ENCODE data around the gene HS6ST2. TPM values are rescaled to one million over a fixed set of nuclear protein-coding genes. Genes with fewer than 3 reads are reported as not detected.

Gene HS6ST2
- total RNA-seq, 3 donors from 2014 or later = 0.32 to 1.3 (median 1.2) TPM

DNA sequence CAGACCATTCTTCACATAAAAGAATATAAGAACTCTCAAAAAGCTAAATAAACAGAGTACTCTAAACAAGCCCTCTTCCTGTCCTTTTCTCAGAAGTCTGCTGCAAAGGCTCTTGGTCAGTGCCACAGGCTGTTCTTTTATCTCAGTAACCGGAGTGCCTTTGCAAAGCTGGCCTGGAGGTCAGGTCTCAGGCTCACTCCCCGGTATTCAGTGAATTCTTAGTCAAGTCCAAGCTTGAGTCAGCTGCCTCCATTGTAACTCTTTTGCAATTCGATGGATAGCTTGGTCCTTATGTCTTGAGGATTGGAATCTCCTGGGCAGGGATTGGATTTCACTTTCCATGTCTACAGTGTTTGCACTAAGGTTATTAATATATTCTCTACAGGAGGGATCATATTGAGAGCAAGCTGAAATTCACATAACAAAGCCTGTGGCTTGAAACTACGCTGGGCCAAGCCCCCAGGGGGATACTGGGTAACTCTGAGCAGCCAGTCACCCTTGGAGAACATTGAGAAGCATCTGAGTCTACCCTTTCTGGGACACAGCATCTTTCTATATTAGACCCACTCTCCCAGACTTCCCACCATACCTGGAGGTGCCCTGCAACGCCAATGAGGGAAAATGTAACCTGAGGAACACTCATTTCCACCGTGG is 10.0 kb upstream of the HS6ST2 start:
- Histone ChIP-seq H3K36me3 (no peaks in the 10 kb centered on the region), H3K27me3 (peaks cover 0 to 56% of the 10 kb centered on the region in 2 donors), H3K9me3 (no peaks in the 10 kb centered on the region), H3K4me1 (no peaks in the 10 kb centered on the region), H3K27ac (no peak overlapping the region), H3K4me3 (no peak overlapping the region)
- no peak for DNase-seq (ENCODE audit: low spot score in 2 of 2)
- TF ChIP-seq, protein P1, sequence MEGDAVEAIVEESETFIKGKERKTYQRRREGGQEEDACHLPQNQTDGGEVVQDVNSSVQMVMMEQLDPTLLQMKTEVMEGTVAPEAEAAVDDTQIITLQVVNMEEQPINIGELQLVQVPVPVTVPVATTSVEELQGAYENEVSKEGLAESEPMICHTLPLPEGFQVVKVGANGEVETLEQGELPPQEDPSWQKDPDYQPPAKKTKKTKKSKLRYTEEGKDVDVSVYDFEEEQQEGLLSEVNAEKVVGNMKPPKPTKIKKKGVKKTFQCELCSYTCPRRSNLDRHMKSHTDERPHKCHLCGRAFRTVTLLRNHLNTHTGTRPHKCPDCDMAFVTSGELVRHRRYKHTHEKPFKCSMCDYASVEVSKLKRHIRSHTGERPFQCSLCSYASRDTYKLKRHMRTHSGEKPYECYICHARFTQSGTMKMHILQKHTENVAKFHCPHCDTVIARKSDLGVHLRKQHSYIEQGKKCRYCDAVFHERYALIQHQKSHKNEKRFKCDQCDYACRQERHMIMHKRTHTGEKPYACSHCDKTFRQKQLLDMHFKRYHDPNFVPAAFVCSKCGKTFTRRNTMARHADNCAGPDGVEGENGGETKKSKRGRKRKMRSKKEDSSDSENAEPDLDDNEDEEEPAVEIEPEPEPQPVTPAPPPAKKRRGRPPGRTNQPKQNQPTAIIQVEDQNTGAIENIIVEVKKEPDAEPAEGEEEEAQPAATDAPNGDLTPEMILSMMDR (IDR thresholded peaks at IDR 0.05) = no peak
- TF ChIP-seq POLR2A (IDR thresholded peaks at IDR 0.05) (no peak), POLR2AphosphoS5 (IDR thresholded peaks at IDR 0.05) (no peak)
- intact Hi-C loops (cut with DNase I; ENCODE audit: low total_unique reads) = no loop called here

DNA sequence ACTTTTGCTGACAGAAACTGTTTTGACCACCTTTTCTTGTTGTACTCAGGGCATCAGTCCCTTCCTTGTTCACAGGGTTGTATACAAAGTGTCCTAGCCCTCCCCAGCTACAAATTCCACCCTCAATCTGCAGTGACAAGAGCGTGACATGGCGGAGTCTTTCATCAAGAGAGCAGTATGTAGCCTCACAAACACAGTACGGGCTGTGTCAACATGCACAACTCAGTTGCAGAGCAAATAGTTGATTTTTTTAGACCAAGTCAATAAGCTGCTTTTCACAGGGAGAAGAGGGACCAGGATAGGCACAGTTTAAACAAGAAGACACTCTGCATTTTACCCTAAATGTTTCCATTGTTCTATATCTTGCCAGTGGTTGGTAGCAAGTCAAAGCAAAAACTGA is 8.6 kb upstream of the HS6ST2 start:
- H3K27ac ChIP-seq = no peak overlapping the region
- H3K36me3 ChIP-seq = no peaks in the 10 kb centered on the region
- H3K4me3 ChIP-seq = no peak overlapping the region
- H3K4me1 ChIP-seq = no peaks in the 10 kb centered on the region
- H3K9me3 ChIP-seq = no peaks in the 10 kb centered on the region
- peaks cover 0 to 52% of the 10 kb centered on the region in 2 donors for H3K27me3 ChIP-seq
- no peak for DNase-seq (ENCODE audit: low spot score in 2 of 2)
- intact Hi-C loops (cut with DNase I; ENCODE audit: low total_unique reads) = no loop called here
- no peak for TF ChIP-seq POLR2A (IDR thresholded peaks at IDR 0.05)
- no peak for TF ChIP-seq POLR2AphosphoS5 (IDR thresholded peaks at IDR 0.05)
- TF ChIP-seq, protein P1 (IDR thresholded peaks at IDR 0.05) = no peak

DNA sequence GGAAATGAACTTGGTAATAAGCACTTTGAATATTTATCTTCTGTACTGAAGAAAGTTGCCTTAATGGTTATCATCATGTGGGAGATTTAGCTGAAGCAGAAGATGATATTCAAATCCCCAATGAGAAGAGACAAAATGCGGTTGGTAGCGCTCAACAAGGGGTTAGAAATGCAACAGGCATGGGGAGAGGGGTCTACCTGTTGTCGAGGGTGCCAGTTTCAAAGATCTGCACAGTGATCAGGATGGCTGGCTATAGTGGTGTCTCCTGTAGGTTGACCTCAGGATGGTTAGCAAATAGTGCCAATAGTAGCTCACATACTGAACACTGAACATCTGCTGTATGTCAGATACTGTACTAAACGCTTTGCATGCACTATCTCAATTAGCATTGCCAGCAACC is 7.0 kb upstream of the HS6ST2 start:
- Histone ChIP-seq H3K36me3 (no peaks in the 10 kb centered on the region), H3K27me3 (peaks cover 0 to 56% of the 10 kb centered on the region in 2 donors)

DNA sequence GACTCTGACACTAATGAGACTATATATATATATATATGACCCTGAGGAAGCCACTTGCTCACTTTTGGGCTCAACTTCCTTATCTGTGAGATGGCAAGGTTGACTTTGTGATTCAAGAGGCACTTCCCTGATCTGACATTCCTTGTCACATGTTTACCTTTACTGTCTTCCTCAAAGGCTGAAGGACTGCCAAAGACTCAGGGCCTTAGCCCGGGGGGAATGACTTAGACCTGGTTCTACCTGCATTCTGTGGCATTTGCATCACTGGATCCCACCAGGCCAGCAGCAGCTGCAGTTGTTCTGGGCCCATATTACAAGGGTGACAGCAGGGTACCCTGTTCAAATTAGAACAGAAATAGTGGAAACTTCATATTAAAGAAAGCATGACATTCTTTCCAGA is 3.1 kb upstream of the HS6ST2 start:
- H3K36me3 ChIP-seq = no peaks in the 10 kb centered on the region
- H3K27ac ChIP-seq = no peak overlapping the region
- H3K4me1 ChIP-seq = no peaks in the 10 kb centered on the region
- DNase-seq (ENCODE audit: low spot score in 2 of 2) = no peak
- TF ChIP-seq, protein P1 (IDR thresholded peaks at IDR 0.05) = no peak
- TF ChIP-seq POLR2AphosphoS5 (IDR thresholded peaks at IDR 0.05) (no peak), POLR2A (IDR thresholded peaks at IDR 0.05) (no peak)
- intact Hi-C loops (cut with DNase I; ENCODE audit: low total_unique reads) = no loop called here
- H3K27me3 ChIP-seq = peaks cover 0 to 74% of the 10 kb centered on the region in 2 donors
- H3K9me3 ChIP-seq = no peaks in the 10 kb centered on the region
- H3K4me3 ChIP-seq = no peak overlapping the region

More for the DNA sequence above, 7.0 kb upstream of the HS6ST2 start:
- Histone ChIP-seq H3K4me1 (no peaks in the 10 kb centered on the region), H3K4me3 (no peak overlapping the region), H3K27ac (no peak overlapping the region), H3K9me3 (no peaks in the 10 kb centered on the region)
- no peak for DNase-seq (ENCODE audit: low spot score in 2 of 2)
- intact Hi-C loops (cut with DNase I; ENCODE audit: low total_unique reads) = no loop called here
- TF ChIP-seq POLR2AphosphoS5 (IDR thresholded peaks at IDR 0.05) (no peak), POLR2A (IDR thresholded peaks at IDR 0.05) (no peak)
- TF ChIP-seq, protein P1 (IDR thresholded peaks at IDR 0.05) = no peak

DNA sequence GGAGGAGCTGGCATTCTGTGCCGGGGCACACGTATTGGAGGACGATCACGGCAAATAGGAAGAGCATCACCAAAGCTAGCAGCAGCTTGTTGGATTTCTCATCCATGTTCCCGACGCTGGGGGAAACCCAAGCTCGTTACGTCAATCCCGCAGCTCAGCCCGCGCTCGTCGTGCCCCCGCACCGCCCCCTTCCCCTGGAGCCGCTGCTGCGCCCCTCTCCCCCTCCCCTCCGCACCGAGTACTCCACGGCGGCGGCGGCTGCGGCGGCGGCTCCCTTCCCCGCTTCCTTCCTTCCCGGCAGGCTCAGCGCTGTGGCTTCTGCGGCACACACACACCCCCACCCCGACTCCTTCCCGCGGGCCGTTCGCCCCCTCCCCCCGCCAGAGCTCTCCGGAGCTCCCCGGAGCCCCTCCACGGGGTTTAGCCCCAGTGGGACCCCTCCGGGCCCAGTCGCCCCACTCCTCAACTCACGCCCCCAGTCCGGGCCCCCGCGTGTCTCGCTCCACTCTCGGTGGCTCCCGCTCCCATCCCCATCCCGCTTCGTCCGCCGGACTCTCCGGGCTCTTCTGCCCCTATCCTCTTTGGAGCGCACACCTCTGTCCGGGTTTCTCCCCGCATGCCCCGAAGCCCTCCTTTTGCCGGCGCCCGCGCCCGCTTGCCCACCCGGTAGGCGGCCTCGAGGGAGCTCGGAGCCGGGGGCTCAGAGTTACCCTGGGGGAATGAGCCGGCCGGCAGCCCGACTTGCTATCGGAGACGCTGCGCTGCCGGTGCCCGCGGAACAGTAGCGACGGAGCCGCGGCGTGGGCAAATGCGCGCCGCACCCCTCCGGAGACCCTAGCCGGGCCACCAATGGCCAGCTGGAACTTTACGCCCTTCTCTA is 978 bp downstream of the HS6ST2 start:
- no peaks in the 10 kb centered on the region for H3K4me1 ChIP-seq
- H3K4me3 ChIP-seq = peak overlapping the region; percentile 42 to 67 (median 52)
- intact Hi-C loops (cut with DNase I; ENCODE audit: low total_unique reads) = no loop called here
- peaks cover 0 to 86% of the 10 kb centered on the region in 2 donors for H3K27me3 ChIP-seq
- TF ChIP-seq POLR2AphosphoS5 (IDR thresholded peaks at IDR 0.05) = no peak
- TF ChIP-seq, protein P1 (IDR thresholded peaks at IDR 0.05) = no peak
- no peak for TF ChIP-seq POLR2A (IDR thresholded peaks at IDR 0.05)
- H3K36me3 ChIP-seq = no peaks in the 10 kb centered on the region
- no peaks in the 10 kb centered on the region for H3K9me3 ChIP-seq
- no peak for DNase-seq (ENCODE audit: low spot score in 2 of 2)
- no peak overlapping the region for H3K27ac ChIP-seq
